Stomach (tissue), 4 donors: Measurements from ENCODE around the gene TMEM120A.

Experiments used
- CTCF ChIP-seq, 7 experiments: fragments of 450-650 bp in 4 of 7; fragments of 200-600 bp in 3 of 7; sonication (generic) in 3 of 7; IDR thresholded peaks; one replicate each; pipeline ENCODE4 v1.5.1; 2016 to 2019; ENCODE audit warnings: antibody characterized with exemption in 7 of 7, control low read depth in 2 of 7, mild to moderate bottlenecking in 1 of 7
- EP300 ChIP-seq: sonication (generic); formaldehyde crosslinking; IDR thresholded peaks from one replicate; pipeline ENCODE4 v1.6.1; 2017; ENCODE audit warnings: antibody characterized with exemption
- POLR2A ChIP-seq, 4 donors: fragments of 450-650 bp; IDR thresholded peaks; one replicate each; pipeline ENCODE4 v1.6.1; 2016; ENCODE audit warnings: antibody characterized with exemption in 4 of 4, control low read depth in 2 of 4, mild to moderate bottlenecking in 1 of 4, moderate library complexity in 1 of 4
- POLR2AphosphoS5 ChIP-seq, 3 donors: sonication (generic); formaldehyde crosslinking; IDR thresholded peaks; one replicate each; pipeline ENCODE4 v1.6.1; 2016; ENCODE audit warnings: antibody characterized with exemption in 3 of 3

- TF ChIP-seq POLR2AphosphoS5 (IDR thresholded peaks at IDR 0.05) (no peak), POLR2A (IDR thresholded peaks at IDR 0.05) (no peak), CTCF (IDR thresholded peaks at IDR 0.05) (no peak), EP300 (no peak)
These were observed 3.6 kb upstream of the TMEM120A start for GRCh38 chr7:75998038-75998437.
